ENCODE data around the gene EFCAB12. TPM values are rescaled to one million over a fixed set of nuclear protein-coding genes. Genes with fewer than 3 reads are reported as not detected.
"Not testable (repeated sequence)": the region's sequence is repeated elsewhere in the genome, so short reads cannot be mapped to it uniquely, and the experiment has no call there.

The EFCAB12 gene
- total RNA-seq, 1 experiment from 2014 or later = not detected

DNA sequence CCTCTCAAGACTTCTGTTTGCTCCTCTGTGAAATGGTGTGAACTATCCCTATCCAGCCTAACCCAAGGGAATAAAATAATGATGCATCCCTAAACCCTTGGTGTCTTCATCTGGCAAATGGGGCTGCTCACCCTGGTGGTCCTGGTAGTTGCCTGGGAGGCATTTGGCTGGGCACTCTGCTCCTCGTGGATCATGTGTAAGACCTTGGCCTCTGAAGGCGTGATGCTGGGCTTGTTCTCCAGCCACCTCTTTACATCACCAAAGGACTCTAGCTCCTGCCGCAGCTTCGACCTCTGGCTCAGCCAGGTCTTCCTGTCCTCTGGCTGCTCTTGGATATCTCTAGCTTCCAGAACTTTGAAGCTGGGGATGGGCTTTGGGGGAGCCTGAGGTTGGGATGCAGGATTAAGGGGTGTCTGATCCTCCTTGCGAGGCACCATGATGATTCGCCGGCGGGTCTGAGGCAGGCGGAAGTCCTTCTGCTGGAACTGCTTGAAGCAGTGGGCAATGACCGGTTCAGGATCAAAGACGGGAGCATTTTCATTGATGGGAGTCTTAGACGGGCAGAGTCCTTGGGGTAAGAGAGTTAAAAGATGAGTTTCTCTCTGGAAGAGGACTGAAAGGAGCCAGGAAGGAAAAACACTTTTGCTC is 7.1 kb downstream of the EFCAB12 start:
- DNase-seq (ENCODE audit: low read depth) = no peak

DNA sequence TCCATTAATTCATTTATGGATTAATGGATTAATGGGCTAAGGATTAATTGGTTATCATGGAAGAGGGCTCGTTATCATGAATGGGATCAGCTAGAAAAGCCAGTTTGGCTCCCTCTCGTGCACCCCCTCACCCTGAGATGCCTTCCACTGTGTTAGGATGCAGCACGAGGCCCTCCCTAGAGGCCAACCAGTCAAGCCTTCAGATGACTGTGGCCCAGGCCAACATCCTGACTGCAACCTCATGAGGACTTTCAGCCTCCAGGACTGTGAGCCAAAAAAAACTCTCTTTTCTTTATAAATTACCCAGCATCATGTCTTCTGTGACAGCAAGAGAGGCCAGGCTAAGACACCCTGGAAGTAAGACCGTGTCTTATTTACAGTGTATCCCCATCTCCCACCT is 9.0 kb downstream of the EFCAB12 start:
- DNase-seq (ENCODE audit: low read depth) = no peak

DNA sequence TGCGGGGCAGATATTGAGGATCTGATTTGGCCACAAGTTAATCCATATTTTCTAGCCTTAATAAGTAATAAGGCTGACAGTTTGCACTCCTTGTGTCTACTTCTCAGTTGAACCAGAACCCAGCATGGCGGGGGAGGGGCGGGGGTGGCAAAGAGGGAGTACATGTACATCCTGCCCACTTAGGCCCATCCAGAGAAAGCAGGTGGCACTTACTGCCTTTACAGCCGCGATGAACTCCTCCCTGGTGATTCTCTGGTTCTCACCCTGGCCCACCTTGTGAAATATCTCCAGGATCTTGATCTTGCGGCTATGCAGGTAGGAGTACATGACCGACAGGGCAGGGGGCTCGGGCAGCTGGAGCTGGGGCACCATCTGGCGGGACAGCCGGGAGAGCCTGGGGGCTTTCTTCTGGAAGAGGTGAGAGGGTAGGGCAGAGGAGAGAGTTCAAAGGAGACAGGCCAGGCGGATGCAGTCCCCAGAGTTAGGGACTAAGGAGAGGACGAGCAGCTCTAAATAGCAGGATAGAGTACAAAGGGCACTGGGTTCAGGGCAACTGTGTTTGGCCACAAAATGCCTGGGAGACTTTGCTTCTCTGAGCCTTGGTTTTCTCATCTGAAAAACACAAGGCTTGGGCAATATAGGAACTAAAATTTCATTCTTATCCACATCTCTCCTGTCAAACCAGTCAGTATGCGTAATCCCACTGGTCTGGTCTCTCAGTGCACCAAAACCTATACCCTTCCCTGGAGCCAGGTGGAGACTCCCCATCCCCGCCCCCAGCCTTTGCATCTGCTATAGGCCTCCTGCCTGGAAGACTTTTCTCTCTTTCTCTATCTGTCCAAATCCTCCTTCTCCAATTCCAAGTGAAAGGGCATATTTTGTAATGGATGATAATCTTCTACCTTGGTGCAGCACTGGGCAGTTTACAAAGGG is 10.1 kb downstream of the EFCAB12 start:
- no peak for DNase-seq (ENCODE audit: low read depth)

DNA sequence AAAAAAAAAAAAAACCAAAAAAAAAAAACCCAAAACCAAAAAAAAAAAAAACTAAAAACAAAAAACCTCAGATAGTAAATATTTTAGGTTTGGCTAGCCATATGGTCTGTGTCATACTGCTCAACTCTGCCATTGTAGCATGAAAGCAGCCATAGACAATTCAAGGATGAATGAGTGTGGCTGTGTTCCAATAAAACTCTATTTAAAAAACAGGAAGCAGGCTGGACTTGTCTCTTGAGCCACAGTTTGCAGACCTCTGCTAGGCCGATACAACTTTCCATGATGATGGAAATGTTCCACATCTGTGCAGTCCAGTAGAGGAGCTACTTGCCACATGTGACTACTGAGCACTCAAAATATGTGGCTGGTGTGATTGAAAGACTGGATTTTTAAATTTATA is 11.1 kb downstream of the EFCAB12 start:
- DNase-seq (ENCODE audit: low read depth) = no peak

DNA sequence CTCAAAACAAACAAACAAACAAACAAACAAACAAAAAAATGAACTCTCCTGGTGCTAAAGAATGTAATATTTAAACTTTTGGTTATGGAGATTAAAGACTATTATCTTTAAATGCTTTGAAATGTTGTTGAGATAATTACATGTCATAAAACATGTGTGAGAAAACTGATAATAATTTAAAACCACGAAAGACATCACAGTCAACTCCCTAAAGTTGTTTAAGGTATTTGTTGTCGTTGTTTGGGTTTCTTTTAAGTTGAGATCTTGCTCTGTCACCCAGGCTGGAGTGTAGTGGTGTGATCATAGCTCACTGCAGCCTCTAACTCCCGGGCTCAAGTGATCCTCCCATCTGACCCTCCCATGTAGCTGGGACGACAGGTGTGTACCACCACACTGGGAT is 12.0 kb downstream of the EFCAB12 start:
- no peak for DNase-seq (ENCODE audit: low read depth)

DNA sequence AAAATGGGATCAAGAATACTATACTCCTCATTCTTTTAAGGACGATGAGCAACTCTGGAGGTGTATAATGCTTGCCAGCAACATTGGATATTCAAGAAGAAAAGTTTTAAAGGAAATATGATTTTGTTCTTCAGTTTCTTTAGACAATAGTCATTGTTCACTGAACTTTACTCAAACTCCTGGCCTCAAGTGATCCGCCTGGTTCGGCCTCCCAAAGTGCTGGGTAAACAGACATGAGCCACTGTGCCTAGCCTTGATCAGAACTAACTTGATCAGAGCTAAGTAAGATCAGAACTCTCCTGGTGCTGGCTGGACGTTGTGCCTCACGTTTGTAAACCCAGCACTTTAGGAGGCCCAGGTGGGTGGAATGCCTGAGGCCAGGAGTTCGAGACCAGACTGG is 12.6 kb downstream of the EFCAB12 start:
- DNase-seq (ENCODE audit: low read depth) = no peak

DNA sequence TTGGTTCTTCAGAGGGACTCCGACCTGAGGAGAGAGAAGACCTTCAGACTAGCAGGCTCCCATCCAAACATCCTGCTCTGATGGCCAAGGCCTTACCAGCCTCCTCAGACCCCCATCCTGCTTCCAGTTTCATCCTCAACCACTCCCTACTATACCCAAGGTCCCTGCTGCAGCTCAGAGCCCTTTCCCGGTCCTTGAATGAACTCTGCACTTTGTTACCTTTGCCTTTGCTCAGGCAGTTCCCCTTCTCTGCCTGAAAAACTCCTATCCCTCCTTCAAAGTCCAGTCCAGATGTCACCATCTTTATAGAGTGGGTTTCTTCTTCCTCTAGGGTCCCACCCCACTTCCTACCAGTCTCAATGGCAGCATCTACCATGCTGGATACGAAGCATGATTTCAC is 13.1 kb downstream of the EFCAB12 start:
- DNase-seq (ENCODE audit: low read depth) = no peak

DNA sequence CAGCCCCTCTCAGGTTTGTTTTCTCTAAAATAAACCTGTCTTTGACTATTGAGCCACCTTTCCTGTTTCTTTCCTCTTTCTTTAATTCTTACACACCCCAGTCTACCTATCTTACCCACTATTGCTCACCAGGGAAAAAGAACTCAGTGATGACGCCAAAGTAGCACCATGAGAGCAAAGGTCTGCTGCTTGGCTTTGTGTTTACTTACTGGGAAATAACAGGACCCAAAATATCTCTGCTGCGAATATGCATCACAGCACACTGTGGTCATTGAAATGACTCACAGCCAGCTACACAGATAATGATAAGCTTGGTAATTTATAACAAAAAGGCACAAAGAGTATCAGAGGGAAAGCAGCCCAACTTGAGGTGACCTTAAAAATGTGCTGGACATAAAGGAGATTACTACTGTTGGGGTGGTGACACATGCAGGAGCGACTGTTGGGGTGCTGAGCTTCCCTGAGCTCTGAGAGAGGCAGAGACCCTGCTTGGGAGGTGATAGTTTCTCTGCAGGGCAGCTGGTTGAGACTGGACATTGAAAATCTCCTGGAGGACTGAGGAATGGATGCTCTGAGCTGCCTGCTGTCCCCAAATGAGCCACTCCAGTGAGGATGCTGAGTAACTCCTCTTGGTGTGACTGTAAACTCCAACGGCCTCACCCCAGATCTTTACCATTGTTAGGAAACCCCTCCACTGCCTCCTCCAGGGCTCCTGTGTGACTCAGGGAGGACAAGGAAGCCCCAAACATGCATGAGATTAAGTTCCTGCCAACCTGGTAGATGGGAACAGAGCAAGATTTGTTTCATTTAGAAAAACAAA is 14.5 kb downstream of the EFCAB12 start:
- peak; percentile 74 for DNase-seq (ENCODE audit: low read depth)

DNA sequence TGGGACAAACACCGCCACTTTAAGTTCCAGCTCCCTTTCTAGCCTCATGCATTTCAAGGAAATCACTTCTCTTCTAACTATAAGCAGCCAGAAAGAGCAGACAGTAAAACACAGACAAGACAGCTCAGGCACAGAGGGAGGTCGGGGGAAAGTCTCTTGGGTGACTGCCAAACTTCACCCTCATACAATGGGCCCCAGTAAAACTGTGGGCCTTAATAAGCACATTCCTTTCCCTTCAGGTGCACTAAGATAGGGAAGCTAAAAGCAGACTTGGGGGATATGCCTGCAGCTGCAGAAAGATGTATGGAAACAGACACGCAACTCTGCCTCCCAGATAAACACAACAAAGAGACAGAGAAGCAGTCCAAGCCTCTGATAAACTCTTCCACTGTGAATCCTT is 15.2 kb downstream of the EFCAB12 start:
- not testable (repeated sequence) for DNase-seq (ENCODE audit: low read depth)

DNA sequence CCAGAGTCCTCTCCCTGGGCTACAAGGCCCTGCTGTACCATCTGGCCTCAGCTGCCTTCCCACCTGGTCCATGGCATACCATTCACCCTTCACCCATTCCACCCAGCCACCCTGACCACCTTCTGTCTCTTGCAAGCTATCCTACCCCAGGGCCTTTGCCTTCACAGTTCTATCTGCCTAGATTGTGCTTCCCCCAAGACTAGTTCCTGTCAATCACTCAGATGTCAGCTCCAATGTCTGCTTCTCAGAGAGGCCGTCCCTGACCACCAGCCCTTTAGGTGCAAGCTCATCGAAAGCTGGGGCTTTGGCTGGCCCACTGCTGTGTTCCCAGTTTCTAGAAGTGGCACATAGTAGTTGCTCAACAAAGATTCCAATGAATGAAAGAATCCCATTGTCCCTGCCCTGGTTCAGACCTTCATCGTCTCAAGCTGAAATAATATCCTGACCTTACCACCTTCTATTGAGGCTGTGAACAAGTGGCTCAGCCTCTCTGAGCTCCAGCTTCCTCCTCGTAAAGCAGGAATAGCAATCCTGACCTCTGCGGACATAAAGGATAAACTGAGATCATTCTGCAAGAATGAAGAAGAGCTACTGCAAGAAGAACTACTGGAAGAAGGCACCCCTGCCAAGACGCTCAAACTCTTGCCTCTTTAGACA is 15.8 kb downstream of the EFCAB12 start:
- no peak for DNase-seq (ENCODE audit: low read depth)

DNA sequence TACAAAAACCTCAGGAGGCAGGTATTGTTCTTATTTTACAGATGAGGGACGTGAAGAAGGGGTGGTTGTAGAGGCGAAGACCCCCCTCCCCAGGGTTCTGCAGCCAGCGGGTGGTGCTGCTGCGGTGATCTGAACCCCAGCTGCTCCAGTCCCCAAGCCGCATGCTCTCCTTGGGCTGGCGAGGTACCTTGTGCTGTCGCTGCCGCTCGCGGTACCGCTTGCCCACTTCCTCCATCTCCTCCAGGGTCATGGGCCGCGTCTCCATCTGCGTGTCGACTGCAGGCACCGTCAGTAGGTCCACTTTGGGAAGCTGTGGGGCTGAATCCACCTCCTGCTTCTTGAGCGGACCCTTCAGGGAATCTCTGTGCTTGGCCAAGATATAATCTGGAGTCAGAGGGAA is 17.5 kb downstream of the EFCAB12 start:
- DNase-seq (ENCODE audit: low read depth) = no peak

DNA sequence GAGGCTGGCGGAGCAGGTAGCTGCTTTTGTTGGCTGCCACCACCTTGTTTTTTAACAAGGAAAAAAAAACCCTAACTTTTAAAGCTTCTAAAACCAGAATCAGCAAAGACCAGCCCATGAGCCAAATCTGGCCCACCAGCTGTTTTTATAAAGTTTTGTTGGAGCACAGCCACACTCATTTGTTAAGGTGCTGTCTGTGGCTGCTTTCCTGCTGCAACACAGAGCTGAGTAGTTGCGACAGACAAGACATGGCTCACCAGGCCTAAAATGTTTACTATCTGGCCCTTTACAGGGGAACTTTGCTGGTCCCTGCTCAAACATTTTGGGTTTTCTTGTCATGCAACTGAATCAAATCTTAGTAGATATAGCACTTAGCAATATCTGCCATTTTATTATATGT is 18.9 kb downstream of the EFCAB12 start:
- no peak for DNase-seq (ENCODE audit: low read depth)

DNA sequence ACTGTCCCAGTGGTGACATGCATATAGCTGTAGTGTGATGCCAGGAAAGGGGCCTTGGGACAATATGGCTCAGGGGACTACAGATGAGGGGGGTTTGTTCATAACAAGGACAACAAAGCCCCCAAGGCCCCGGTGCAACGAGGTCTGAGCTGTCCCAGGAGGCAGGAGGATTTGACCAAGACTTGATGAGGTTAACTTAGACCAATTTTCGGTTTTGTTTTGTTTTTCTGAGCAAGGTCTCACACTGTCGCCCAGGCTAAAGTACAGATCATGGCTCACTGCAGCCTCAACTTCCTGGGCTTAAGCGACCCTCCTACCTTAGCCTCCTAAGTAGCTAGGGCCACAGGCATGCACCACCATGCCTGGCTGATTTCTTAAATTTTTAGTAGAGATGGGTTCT is 23.8 kb downstream of the EFCAB12 start:
- DNase-seq (ENCODE audit: low read depth) = no peak

DNA sequence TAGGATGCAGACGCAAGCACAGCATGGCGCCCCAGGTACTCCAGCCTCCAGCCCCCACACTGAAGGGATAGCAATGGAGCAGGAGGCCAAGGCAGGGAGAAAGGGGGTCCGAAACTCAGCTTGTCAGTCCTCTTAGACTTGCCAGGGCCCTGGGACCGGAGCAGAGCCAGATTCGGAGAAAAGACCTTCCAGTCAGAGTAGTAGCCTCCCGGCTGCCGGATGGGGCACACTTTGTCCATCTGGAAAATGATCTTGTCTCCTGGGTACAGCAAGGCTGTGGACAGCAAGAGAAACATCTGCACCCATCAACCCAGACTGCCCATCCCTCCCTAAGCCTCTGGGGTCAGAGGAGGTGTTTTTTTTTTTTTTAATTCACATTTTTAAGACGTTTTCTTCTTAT is 24.3 kb downstream of the EFCAB12 start:
- DNase-seq (ENCODE audit: low read depth) = no peak

DNA sequence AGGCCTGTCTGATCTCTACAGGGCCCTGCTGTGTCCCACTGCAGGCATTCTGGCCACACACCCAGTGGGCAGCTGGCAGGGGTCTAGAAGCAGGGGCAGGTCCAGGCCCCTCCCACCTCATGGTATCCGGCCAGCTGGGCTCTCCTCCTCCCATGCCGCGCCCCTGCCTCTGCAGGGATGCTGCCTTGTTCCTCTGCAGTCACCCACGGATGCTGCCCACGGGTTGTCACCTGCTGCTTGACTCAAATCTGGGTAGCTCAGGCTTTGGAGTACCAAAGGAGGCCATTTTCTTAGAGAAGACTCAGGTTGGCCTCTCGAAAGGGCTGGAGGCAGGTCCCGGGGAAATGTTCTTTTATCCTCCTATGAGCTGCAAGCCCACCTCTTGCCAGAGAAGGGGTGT is 25.0 kb downstream of the EFCAB12 start:
- no peak for DNase-seq (ENCODE audit: low read depth)

DNA sequence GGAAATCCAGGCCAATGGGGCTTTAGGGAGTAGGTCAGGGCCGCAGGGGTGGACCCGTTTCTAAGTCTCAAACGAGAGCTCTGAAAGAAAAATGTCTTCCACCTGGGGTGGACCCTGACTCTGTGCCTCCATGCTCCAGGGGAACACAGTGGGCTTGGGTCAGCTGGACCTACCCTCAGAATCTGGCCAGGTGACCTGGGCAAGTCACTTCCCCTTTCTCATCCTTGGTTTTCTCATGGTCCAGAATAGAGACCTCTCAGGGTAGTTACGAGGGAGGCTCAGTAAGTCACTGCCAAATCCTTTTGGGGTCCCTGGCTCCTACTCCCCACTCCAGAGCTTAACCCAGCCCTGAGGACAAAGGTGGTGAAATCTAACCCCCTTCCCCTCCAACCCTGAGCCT is 25.8 kb downstream of the EFCAB12 start:
- DNase-seq (ENCODE audit: low read depth) = no peak

DNA sequence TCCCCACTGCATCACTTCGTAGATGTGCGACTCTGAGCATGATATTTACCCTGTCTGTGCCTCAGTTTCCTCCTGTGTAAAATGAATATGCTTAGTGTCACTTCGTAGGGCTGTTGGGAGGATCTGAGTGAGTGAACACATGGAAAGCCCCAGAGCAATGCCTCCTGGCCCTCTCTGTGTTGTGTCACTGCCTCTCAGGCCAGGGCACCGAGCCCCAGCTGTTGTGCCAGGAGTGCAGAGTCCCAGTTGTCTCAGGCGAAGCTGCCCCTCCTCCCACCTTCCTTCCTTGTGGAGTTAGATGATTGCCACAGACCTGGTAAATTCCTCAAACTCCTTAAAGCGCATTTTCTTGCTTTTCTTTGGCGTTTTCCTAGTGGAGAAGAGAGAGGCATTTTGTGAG is 26.2 kb downstream of the EFCAB12 start:
- no peak for DNase-seq (ENCODE audit: low read depth)

DNA sequence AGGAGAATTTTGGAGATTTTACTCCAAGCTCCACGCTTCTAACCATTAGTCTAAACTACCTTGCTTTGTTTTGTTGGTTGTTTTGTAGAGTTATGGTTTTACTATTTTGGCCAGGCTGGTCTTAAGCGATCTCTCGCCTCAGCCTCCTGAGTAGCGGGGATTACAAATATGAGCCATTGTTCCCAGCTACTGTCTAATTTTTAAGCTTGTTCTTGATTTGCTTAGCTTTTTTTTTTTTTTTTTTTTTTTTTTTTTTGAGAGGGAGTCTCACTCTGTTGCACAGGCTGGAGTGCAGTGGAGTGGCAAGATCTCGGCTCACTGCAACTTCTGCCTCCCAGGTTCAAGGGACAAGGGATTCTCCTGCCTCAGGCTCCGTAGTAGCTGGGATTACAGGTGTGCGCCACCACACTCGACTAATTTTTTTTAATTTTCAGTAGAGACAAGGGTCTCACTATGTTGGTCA is 28.5 kb downstream of the EFCAB12 start:
- peak; percentile 51 for DNase-seq (ENCODE audit: low read depth)

DNA sequence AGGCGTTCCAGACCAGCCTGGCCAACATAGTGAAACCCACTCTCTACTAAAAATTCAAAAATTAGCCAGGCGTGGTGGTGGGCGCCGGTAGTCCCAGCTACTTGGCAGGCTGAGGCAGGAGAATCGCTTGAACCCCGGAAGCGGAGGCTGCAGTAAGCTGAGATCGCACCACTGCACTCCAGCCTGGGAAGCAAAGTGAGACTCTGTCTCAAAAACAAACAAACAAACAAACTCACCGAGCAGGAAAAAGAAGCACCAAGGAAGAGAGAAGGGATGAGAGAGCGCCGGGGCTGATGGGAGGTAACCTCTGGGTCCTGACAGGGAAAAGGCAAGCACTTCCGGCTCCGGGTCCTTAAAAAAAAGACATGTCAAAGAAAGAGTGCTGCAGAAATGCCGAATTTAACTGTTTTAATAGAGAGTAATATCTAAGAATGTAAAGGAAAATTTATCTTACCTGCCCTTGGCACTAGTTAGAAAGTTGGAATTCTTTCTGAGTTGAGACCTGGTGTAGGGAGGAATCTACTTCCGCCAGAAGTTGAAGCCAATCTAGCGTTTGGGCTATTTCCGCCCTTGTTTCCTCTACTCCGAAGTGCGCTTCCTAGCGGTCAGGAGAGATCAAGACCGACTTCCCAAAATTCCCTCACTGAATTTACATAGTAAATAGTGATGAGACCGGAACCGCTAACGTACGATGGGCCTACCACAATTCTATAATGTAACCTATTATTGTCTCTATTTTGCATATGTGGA is 29.1 kb downstream of the EFCAB12 start:
- DNase-seq (ENCODE audit: low read depth) = peak; percentile 95

DNA sequence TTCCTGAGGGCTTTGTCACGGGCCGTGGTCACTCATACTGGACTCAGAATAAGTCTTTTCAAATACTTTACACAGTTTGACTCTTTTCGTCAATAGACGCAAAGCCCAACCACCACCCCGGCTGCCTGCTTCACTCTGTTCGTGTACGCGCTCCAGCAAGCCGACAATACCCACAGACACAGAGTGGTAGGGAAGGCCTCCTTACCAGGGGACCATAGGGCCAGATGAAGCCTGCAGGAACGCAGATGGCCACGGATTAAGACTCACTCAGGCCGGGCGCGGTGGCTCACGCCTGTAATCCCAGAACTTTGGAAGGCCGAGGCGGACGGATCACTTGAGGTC is 29.7 kb downstream of the EFCAB12 start:
- DNase-seq (ENCODE audit: low read depth) = no peak

Data from Daoy (cell line).